Jurkat, Clone E6-1 (cell line): Measurements from ENCODE around the gene PPP1CB.
A peak's percentile ranks its signal among the peaks of the same experiment; 100 is the strongest.
"Not testable (repeated sequence)": the region's sequence is repeated elsewhere in the genome, so short reads cannot be mapped to it uniquely, and the experiment has no call there.

Experiments used
- DNase-seq: peaks from one replicate; pipeline ENCODE4 v3.0.0-alpha.2; 2011; ENCODE audit warnings: low read depth, low spot score
- H3K4me3 ChIP-seq: 2 replicates; pipeline ENCODE4 v1.5.1; 2011; ENCODE audit warnings: mild to moderate bottlenecking, low read length, control low read depth, moderate library complexity

Gene PPP1CB

DNA sequence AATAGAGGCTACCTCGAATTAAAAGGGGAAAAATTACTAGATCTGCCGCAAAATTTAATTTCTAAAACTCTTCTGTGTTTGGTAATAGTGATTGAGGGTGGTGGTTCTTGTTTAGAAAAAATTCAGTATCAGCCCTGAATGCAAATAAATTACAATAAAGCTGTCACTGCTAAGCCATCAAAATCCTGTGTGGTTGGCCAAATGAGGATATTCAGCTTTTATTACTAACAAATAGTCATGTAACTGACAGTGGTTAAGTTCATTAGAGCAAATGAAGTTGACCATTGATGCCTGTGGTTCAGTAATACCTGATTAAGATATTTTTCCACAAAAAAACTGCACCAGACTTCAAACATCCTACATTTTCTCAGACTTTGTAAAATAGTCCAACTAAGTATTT, 14.4 kb downstream of the PPP1CB start:
- DNase-seq: no peak
- H3K4me3 ChIP-seq: no peak overlapping the region

DNA sequence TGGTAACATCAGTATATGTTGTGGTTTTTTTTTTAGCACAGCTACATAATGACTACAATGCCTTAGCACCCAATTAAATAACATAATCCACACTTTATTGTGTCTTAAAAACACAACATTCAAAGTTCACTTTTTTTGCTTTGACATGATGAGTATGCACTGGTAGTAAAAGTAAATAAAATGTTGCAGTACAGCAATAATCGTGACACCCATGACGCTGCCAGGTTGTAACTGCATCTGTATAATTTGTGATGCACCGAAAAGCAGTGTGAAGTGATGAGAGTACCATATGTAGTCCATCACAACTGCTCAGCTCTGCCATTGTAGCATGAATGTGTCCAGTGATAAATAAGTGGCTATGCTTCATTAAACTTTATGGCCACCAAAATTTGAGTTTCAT, 15.7 kb downstream of the PPP1CB start:
- no peak overlapping the region for H3K4me3 ChIP-seq
- no peak for DNase-seq

GRCh38 chr2:28768422-28768821, 16.8 kb downstream of the PPP1CB start:
- no peak for DNase-seq
- H3K4me3 ChIP-seq: no peak overlapping the region

- H3K4me3 ChIP-seq: no peak overlapping the region
- DNase-seq: no peak
Measured at GRCh38 chr2:28768952-28769351, 17.3 kb downstream of the PPP1CB start.

DNA sequence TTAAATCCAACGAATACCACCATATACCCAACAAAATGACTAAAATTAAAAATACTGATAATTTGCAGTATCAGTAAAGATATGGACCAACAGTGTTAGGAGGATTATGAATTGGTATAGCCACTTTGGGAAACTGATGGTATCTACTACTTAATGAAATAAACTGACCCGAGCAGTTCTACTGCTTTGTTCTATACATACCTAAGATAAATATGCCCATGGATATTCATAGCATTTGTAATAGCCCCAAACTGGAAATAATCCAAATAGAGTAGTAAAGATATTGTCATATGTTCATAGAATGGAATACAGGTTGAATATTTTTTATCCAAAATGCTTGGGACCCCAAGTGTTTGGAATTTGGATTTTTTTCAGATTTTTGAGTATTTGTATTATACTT, 20.7 kb downstream of the PPP1CB start:
- DNase-seq: no peak
- H3K4me3 ChIP-seq: no peak overlapping the region

- H3K4me3 ChIP-seq: no peak overlapping the region
- DNase-seq: no peak
Measured at GRCh38 chr2:28776471-28776870, 24.8 kb downstream of the PPP1CB start.

GRCh38 chr2:28778392-28778791, 26.8 kb downstream of the PPP1CB start:
- H3K4me3 ChIP-seq: no peak overlapping the region

GRCh38 chr2:28779001-28779400, 27.4 kb downstream of the PPP1CB start:
- DNase-seq: no peak
- no peak overlapping the region for H3K4me3 ChIP-seq

More at GRCh38 chr2:28778392-28778791, 26.8 kb downstream of the PPP1CB start:
- no peak for DNase-seq

- DNase-seq: no peak
- H3K4me3 ChIP-seq: no peak overlapping the region
Measured at GRCh38 chr2:28780496-28780895, 28.9 kb downstream of the PPP1CB start.

GRCh38 chr2:28782423-28782822, 30.8 kb downstream of the PPP1CB start:
- H3K4me3 ChIP-seq: no peak overlapping the region
- DNase-seq: no peak

DNA sequence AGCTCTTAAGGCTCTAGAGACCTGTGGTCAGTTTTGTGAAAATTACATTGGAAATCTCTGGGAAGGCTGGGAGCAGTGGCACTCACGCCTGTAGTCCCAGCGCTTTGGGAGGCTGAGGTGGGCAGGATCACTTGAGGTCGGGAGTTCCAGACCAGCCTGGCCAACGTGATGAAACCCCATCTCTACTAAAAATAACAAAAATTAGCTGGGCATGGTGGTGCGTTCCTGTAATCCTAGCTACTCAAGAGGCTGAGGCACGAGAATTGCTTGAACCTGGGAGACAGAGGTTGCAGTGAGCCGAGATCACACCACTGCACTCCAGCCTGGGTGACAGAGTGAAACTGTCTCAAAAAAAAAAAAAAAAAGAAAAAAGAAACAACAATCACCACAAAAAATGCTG, 32.9 kb downstream of the PPP1CB start:
- H3K4me3 ChIP-seq, DNase-seq: not testable (repeated sequence)

GRCh38 chr2:28796620-28797019, 45.0 kb downstream of the PPP1CB start:
- no peak overlapping the region for H3K4me3 ChIP-seq
- DNase-seq: no peak

GRCh38 chr2:28801726-28802125, 50.1 kb downstream of the PPP1CB start:
- no peak for DNase-seq
- no peak overlapping the region for H3K4me3 ChIP-seq

DNA sequence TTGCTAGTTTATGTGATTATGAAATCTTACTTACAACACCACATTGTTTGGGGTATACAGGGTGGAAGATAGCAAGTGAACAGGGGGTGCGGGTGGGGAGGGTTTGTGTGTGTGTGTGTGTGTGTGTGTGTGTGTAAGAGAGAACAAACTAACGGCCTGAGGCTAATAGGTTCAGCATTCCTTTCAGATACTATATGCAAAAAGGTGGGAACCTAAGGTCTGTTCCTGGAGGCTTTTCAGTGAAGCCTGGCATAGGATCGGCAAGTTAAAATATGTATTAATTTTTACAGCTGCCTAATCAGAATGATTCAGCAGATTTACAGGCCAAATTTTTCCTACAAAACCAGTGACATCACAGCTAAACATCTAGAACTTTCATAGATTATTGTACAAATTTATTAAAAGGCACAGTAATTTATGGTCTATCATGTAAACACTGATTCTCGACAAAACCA, 51.4 kb downstream of the PPP1CB start:
- no peak for DNase-seq
- no peak overlapping the region for H3K4me3 ChIP-seq

- peak overlapping the region; percentile 44 for H3K4me3 ChIP-seq
- DNase-seq: no peak
Measured at GRCh38 chr2:28809927-28810326, 58.3 kb downstream of the PPP1CB start.

GRCh38 chr2:28810384-28811285, 59.0 kb downstream of the PPP1CB start, which contains the start of gene SPDYA:
SPDYA (plus strand) TSS chr2:28810834; CDS start chr2:28816015, 5,181 bp downstream.
- peak within 1 kb of the TSS; percentile 44 for H3K4me3 ChIP-seq
- peak; percentile 47 for DNase-seq

DNA sequence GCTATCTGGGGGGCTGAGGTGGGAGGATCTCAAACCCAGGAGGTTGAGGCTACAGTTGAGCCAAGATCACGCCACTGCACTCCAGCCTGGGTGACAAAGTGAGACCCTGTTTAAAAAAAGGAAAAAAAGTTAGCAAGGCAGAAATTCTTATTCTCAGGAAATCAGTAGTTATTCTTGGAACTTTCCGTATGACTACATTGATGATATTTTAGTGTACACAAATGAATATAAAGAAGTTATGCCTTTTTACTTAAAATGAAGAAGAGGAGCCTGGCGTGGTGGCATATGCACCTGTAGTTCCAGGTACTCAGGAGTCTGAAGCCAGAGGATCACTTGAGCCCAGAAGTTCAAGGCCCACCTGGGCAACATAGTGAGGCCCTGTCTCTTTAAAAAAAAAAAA, 66.4 kb downstream of the PPP1CB start:
- no peak for DNase-seq
- H3K4me3 ChIP-seq: no peak overlapping the region

DNA sequence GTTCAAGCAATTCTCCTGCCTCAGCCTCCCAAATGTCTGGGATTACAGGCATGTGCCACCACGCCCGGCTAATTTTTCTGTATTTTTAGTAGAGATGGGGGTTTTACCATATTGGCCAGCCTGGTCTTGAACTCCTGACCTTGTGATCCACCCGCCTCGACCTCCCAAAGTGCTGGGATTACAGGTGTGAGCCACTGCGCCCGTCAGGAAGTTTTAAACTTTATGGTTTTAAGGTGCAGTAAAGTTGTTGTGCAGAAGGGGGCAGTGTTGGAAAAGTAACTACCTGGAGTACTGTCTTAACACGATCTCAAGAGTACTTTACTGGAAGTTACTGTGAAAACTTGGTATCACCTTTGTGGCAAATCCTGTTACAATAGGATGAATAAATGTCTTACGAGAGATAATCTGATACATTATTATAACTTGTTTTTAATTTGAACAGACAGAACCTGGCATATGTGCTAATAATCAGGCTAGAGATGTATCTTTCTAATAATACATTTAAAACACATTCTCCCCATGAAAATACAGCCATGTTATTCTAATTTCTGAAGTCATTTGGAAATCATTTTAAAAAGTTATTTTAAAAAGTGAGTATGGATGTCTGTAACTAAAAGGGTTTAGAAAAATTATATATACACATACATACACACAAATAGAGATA, 69.8 kb downstream of the PPP1CB start:
- H3K4me3 ChIP-seq: no peak overlapping the region
- peak; percentile 75 for DNase-seq

GRCh38 chr2:28822036-28822435, 70.4 kb downstream of the PPP1CB start:
- DNase-seq: no peak
- no peak overlapping the region for H3K4me3 ChIP-seq

- DNase-seq: no peak
Measured at GRCh38 chr2:28824207-28824606, 72.6 kb downstream of the PPP1CB start.

More at GRCh38 chr2:28824207-28824606, 72.6 kb downstream of the PPP1CB start:
- no peak overlapping the region for H3K4me3 ChIP-seq
